MCF 10A (cell line): ENCODE results near the gene PSMD1. TPM values are rescaled to one million over a fixed set of nuclear protein-coding genes. Genes with fewer than 3 reads are reported as not detected.

Experiments
- BruUV-seq: library from RNA; stranded (reverse); fragments of 400-500 nt; replicated peaks from 2 replicates; lab custom pipeline; 2021; lab: Mats Ljungman, UMichigan
- CTCF ChIA-PET: fragments of 300-600 bp; sonication (Branson Sonifier 250); formaldehyde crosslinking; extraction: SDS; loops from one replicate; lab custom pipeline; 2021; ENCODE audit warnings: antibody characterized with exemption, inconsistent platforms; lab: Yijun Ruan, JAX
- POLR2A ChIA-PET: fragments of 300-600, 350-650 bp; sonication (Branson Sonifier 250); formaldehyde crosslinking; extraction: SDS; loops from one replicate; lab custom pipeline; 2020; ENCODE audit warnings: antibody characterized with exemption, inconsistent platforms; lab: Yijun Ruan, JAX
- DNase-seq: peaks from one replicate; pipeline ENCODE4 v3.0.0-alpha.2; 2018; ENCODE audit not compliant: unreplicated experiment
- H3K27ac Mint-ChIP-seq: one replicate; pipeline ENCODE4 v1.8.0; 2022; ENCODE audit warnings: mild to moderate bottlenecking, low read depth, mixed read lengths; ENCODE audit not compliant: unreplicated experiment
- H3K27me3 Mint-ChIP-seq: one replicate; pipeline ENCODE4 v1.8.0; 2022; ENCODE audit warnings: mixed read lengths; ENCODE audit not compliant: insufficient read depth, unreplicated experiment
- H3K36me3 Mint-ChIP-seq: one replicate; pipeline ENCODE4 v1.8.0; 2022; ENCODE audit warnings: mild to moderate bottlenecking, moderate library complexity, mixed read lengths; ENCODE audit not compliant: insufficient read depth, unreplicated experiment
- H3K4me1 Mint-ChIP-seq: one replicate; pipeline ENCODE4 v1.8.0; 2022; ENCODE audit warnings: mixed read lengths; ENCODE audit not compliant: insufficient read depth, unreplicated experiment
- H3K4me3 Mint-ChIP-seq: one replicate; pipeline ENCODE4 v1.8.0; 2022; ENCODE audit warnings: mild to moderate bottlenecking, moderate library complexity, mixed read lengths; ENCODE audit not compliant: unreplicated experiment
- H3K9me3 Mint-ChIP-seq: one replicate; pipeline ENCODE4 v1.8.0; 2022; ENCODE audit warnings: mixed read lengths; ENCODE audit not compliant: unreplicated experiment
- CTCF ChIP-seq: fragments of 200-600 bp; IDR thresholded peaks from one replicate; pipeline ENCODE4 v1.8.0; 2022; ENCODE audit warnings: antibody characterized with exemption, mild to moderate bottlenecking; ENCODE audit not compliant: unreplicated experiment
- intact Hi-C: fragments of 100-400 bp; cut with micrococcal nuclease; formaldehyde crosslinking; loops from 2 replicates; pipeline ENCODE4 v1.14.1; 2022
- total RNA-seq: library from RNA; stranded (reverse); gene quantifications from 2 replicates; pipeline ENCODE4 v1.2.3, GENCODE V29; 2022

The PSMD1 gene
- total RNA-seq, 1 experiment from 2014 or later = 88.5 TPM

- Mint-ChIP-seq H3K4me1 (no peaks in the 10 kb centered on the region), H3K9me3 (no peaks in the 10 kb centered on the region), H3K36me3 (peaks cover 72% of the 10 kb centered on the region), H3K4me3 (no peak overlapping the region), H3K27me3 (no peaks in the 10 kb centered on the region), H3K27ac (no peak overlapping the region)
- CTCF ChIA-PET = no interaction called here
- DNase-seq = no peak
- BruUV-seq = no TSS peak
- intact Hi-C loops = no loop called here
- POLR2A ChIA-PET = no interaction called here
- no peak for TF ChIP-seq CTCF
These were observed 88.2 kb downstream of the PSMD1 start for GRCh38 chr2:231144896-231145295.

- no TSS peak for BruUV-seq
- POLR2A ChIA-PET = no interaction called here
- Mint-ChIP-seq H3K36me3 (peaks cover 70% of the 10 kb centered on the region), H3K9me3 (no peaks in the 10 kb centered on the region), H3K27me3 (no peaks in the 10 kb centered on the region), H3K27ac (no peak overlapping the region), H3K4me1 (no peaks in the 10 kb centered on the region), H3K4me3 (no peak overlapping the region)
- DNase-seq = no peak
- CTCF ChIA-PET = interaction anchor here (0.6 kb wide), 3 partner anchors 34 to 1245 kb away, joined by 3 to 6 read pairs (median 5); no protein-coding TSS in a partner anchor
- intact Hi-C loops = no loop called here
- no peak for TF ChIP-seq CTCF
These were observed 90.0 kb downstream of the PSMD1 start for GRCh38 chr2:231146665-231147064.

DNA sequence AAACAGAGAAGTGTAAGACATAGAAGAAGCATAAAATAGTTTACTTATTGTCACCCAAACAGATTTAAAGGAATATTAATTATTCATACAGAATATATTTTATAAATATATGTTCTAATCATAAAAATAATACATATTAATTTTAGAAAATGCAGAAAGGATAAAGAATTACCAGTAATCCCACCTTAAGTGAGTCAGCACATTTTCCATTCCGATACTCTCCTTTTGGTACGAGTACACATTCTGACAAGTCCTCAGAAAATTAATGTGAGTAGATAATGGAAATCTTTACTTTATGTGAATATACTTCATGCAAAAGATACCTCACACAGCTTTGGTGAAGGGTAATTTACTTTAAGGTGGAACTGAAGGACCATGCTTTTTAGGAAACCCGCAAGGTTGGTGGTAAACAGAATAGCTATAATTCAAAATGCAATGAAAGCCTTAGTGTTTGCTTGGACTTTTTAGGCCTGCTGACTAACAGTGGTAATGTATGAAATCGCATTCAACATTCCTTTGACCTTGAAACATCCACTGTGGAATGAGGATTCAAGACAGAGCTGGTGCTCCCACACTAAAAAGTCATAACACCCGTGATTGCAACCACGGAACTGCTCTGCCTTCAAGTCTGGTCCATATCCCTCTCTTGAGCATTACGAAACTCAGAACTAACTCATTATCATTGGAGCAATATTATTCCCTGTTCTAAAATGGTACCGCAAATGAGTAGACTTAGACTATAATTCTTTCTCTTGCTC is 96.3 kb downstream of the PSMD1 start:
- intact Hi-C loops = no loop called here
- H3K4me3 Mint-ChIP-seq = no peak overlapping the region
- POLR2A ChIA-PET = interaction anchor here (0.6 to 1.5 kb wide), 2 partner anchors 23 to 25 kb away, joined by 3 to 4 read pairs; no protein-coding TSS in a partner anchor

More for the DNA sequence above, 96.3 kb downstream of the PSMD1 start:
- H3K27me3 Mint-ChIP-seq = no peaks in the 10 kb centered on the region
- TF ChIP-seq CTCF = no peak
- no peaks in the 10 kb centered on the region for H3K9me3 Mint-ChIP-seq
- CTCF ChIA-PET = interaction anchor here (0.6 to 0.7 kb wide), 3 partner anchors 85 to 1497 kb away, joined by 3 to 4 read pairs (median 3); no protein-coding TSS in a partner anchor
- DNase-seq = no peak
- no TSS peak for BruUV-seq
- no peaks in the 10 kb centered on the region for H3K4me1 Mint-ChIP-seq
- peaks cover 41% of the 10 kb centered on the region for H3K36me3 Mint-ChIP-seq
- H3K27ac Mint-ChIP-seq = no peak overlapping the region
